Erythroblast (primary cell): ENCODE data around the gene ABHD6.

Source experiments
- GATA1 ChIP-seq: IDR thresholded peaks from 2 replicates; pipeline ENCODE4 v1.6.1; 2011; ENCODE audit warnings: low read depth, mild to moderate bottlenecking, control low read depth, low read length, moderate library complexity
- POLR2A ChIP-seq: IDR thresholded peaks from 2 replicates; pipeline ENCODE4 v1.6.1; 2011; ENCODE audit warnings: mild to moderate bottlenecking, low read length

GRCh38 chr3:58242340-58242739, 4.7 kb downstream of the ABHD6 start:
- TF ChIP-seq POLR2A (no peak), GATA1 (no peak)
